GM21360 (cell line): ENCODE measurements around the gene MRRF.

Source experiments
- ATAC-seq: cut with Tn5 transposase; IDR thresholded peaks from one replicate; pipeline ENCODE4 v1.9.1; 2021; ENCODE audit warnings: mild to moderate bottlenecking, moderate library complexity; ENCODE audit not compliant: unreplicated experiment

The MRRF gene

GRCh38 chr9:122228191-122228567 lies 36.5 kb upstream of the MRRF start:
- no peak for ATAC-seq

DNA sequence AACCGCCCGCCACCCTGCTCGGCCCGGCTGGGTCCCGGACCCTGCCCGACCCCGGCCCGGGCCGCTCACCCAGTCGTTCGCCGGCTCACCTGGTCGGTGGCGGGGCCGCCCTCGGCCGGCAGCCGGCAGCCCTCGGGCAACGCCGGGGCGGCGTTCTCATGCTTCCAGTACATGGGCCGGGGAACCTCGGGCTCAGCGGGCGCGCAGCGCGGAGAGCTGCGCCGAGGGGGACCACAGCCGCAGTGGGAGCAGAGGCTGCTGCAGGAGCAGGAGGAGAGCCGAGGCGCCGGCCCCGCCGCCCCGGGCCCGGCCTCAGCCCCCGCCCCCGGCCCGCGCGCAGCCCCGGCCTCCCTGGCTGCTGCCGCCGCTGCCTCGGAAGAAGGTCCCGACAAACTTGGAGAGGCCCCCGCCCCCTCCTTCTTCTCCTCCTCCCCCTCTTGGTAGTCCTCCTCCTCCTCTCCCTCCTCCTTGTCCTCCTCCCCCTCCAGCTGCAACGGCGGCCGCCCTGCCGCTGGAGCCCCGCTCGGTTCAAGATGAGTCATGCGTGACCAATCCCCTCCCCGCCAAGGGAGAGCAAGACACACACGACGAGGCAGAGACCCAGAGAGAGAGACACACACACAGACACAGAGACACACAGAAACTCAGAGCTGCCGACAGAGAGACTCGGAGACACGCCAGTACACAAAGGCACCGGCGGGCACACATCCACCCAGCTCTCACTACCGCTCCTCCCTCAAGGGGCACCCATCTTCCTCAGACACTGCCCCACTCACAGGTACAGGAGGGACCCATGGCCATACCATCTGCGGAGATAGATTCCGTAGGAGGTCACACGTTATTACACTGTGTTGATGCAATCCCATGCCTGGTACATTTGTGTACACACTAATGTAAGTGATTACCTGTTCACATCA lies 35.9 kb upstream of the MRRF start, which contains the start of gene LHX6:
Gene LHX6 (minus strand): TSS at position 390 of the 917 bp plus-strand sequence. CDS start 217 bp downstream, at position 173.
- no peak for ATAC-seq

- ATAC-seq: no peak
Observed at GRCh38 chr9:122229485-122229837, 35.2 kb upstream of the MRRF start.

- no peak for ATAC-seq
Observed at GRCh38 chr9:122232796-122233306, 31.8 kb upstream of the MRRF start.

GRCh38 chr9:122234022-122234748 lies 30.5 kb upstream of the MRRF start:
- no peak for ATAC-seq

DNA sequence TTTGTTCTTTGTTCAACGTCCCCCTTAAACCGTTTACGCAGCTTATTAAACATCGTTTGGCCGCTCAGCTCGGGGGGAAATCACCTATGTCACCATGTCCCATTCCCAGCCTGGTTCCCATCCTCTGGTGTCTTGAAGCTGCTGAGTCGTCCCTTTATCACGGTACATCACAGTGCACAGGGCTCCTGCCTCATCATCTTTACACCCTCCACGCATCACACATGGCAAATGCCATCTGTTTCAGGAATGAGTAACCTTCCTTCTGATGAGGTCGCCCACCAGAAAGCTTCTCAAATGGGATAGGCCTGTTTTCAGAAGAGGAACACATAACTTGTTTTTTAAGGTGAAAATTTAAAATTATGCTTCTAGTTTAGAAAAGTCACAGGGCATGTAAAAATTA lies 28.0 kb upstream of the MRRF start:
- no peak for ATAC-seq

- ATAC-seq: no peak
Observed at GRCh38 chr9:122239722-122240121, 25.0 kb upstream of the MRRF start.

GRCh38 chr9:122244349-122244748 lies 20.3 kb upstream of the MRRF start:
- no peak for ATAC-seq

DNA sequence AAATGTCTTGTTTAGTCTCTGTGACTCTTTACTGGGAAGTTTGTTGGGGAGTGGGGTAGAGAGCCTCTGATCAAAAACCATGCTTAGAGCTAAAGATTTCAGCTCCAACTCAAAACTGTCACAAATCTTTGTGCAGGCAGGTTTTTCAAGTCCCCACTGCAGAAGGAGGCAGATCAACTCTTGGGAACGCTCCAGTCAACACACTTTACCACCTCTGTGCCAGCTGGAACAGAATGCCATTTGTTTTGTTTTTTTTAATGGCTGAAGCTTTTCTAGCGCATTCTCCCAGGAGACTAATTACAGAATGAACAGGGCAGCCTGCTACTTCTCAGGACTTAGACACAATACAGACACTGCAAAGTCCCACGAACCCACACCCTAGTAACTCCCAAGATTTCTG lies 18.0 kb upstream of the MRRF start:
- ATAC-seq: no peak

DNA sequence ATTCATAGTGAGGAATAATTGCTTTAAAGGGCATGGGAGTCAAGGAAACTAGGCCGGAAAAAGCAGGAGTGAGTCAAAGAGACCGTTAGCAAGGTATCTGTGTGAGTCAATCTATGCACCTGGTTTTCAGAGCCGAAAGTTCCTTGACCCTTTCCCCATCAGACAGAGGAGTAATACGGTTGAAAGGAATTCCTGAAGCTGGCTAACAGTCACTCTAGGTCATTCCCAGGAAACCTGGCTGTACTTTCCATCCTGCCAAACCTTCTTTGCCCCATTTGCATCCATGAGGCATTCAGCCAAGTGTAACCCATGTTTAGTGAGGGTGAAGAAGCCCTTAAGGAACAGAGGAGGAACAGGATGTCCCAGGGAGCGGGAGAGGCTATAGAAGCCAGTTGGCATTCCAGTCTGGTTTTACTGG lies 16.2 kb upstream of the MRRF start:
- no peak for ATAC-seq

GRCh38 chr9:122251351-122251750 lies 13.3 kb upstream of the MRRF start:
- no peak for ATAC-seq

- ATAC-seq: no peak
Observed at GRCh38 chr9:122252796-122253195, 11.9 kb upstream of the MRRF start.

DNA sequence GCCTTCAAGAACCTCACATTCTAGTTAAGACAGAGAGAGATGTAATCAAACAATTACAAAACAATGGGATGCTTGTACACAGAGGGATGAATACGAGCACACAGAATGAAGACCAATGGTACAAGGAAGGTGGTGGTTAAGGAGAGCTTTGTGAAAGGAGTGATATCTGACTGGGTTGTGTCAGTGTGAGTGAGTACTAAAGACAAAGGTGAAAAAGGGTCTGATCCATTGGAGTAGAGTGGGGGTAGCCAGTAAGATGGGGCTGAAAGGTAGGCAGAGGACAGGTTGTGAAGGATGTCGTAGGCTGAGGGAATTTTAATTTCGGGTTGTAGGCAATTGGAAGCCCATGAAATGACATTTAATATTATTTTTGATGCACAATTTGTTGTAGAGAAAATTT lies 9.9 kb upstream of the MRRF start:
- no peak for ATAC-seq

GRCh38 chr9:122256206-122256605 lies 8.5 kb upstream of the MRRF start:
- no peak for ATAC-seq

DNA sequence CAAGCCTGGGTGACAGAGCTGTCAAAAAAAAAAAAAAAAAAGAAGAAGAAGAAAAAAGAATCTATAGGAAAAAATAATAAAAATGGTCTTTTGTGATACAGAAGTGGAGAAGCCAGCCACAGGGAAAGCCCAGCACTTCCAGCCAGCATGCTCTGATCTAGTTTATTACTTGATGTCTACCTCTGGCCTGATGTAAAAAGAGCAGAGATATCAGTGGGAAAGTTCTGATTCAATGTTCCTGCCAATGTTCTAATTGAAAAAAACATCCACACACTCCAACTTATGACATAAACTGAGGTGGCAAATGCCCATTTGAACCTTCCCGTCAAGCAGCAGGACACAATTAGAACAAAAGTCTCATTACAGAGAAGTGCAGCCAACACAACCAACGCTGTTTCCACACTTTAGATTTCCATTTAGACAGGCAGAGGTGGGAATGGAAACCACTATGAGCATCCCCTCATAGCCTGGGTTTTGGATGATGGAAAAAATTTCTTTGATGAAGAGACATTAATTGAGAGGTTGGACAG lies 5.7 kb upstream of the MRRF start:
- no peak for ATAC-seq

GRCh38 chr9:122261469-122261881 lies 3.2 kb upstream of the MRRF start:
- ATAC-seq: no peak

DNA sequence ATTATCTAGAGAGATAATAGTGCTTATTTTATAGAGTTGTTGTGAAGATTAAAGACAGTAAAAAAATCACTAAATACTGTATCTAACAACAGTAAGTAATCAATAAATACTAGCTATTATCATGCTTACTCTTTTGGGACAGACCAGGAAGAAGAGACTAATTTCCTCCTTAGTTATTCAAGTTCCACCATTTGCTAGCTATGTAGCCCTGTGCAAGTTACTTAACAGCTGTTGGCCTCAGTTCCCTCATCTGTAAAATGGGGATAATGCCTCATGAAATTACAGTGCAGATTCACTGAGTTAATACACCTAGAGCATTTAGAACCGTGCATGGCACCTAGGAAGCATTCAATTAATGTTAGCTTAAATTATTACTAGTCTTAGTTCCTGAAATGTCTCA lies 2.6 kb upstream of the MRRF start:
- no peak for ATAC-seq

DNA sequence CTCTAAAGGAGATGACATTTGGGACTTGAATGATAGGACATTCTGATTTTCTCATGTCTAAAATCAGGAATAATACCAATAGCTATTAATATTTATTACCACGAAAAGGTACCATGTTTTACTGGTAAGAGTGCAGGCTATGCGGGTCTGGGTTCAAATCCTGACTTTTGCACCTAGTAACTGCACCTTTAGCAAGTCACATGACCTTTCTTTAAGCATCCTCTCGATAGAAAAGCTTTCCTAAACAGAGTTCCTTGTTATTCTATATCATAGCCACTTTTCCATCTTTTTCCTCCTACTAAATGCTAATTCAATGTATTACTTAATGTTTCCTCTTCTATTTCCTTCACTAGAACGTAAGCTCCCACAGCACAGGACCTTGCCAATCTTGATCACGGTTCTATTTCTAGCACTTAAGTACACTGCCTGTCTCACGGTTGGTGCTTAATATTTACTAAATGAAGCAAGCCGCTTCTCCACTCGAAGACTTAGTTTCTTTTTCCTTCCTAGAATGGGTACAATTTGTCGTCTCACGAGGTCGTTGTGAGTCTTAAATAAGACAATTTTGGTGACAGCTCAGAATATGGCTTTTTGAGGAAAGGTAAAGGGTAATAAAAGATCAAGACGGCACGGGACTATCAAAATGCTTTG lies 858 bp upstream of the MRRF start:
- no peak for ATAC-seq

DNA sequence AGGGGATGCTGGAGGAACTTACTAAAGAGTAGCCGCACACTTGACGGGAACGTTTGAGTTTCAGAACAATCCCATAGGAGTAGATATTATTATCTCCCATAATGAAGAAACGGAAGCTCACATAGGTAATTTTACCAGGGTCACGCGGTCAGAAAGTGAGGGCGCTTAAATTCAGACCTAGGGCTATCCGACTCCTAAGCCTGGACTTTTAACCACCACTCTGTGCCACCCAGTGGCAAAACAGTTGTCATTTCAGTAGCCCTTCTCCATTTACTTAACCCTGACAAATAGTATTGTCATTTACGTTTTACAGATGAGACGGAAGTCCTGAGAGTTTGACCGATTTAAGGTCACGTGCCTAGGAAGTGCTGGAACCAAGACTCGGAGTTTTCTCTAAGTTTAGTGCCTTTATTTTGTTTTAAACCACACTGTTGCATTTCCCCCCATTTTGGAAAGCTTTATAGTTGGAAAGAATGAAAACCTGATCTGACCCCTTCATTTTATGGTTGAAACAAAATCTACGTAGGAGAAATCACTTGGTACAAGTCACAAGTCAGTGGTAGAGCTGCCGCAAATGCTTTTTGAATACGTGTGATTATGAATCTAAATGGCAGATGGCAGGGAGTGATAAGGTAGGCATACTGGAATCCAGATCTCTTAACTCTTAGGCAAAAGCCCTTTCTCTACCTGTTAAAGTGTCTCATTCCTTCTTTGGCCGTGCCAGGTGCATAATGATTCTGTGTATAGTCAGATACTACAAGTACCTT lies 650 bp downstream of the MRRF start:
- ATAC-seq: peak; percentile 25

DNA sequence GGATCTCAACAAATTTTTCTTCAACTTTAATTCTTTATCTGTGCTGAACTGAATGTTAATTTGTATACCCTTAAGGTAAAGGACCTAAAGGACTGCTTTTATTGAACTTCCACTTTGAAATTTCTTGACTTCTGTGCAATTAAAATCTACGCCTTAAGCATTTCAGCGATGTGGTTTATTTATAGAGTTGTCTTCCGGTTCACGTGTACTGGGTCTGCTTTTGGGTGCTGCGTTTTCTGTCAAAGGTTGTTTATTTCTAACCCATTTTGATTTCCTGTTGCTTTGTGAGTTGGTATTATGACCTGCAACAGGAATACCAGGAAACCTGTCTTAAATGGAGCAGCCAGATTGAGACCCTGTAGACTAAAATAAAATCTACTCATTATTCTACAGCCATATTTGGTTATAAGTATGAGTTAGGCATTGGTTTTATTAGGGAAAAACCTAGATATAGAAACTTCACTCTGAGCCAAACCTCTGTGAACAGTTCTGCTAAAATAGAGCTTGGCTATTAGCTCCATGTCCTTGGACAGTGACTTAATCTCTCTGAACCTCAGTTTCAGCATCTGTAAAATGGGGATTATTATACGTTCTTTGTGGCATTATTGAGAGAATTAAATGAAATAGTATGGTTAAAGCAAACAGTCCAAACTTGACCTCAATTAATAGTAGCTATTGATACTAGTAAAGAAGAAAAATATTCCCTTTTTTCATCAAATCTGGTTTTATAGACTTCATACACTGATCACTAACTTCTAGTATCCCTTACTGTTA lies 3.5 kb downstream of the MRRF start:
- no peak for ATAC-seq
